ENCODE measurements around the gene PCDHGA2.
A peak's percentile ranks its signal among the peaks of the same experiment; 100 is the strongest.
"Not testable (repeated sequence)": the region's sequence is repeated elsewhere in the genome, so short reads cannot be mapped to it uniquely, and the experiment has no call there.

Gene PCDHGA2

DNA sequence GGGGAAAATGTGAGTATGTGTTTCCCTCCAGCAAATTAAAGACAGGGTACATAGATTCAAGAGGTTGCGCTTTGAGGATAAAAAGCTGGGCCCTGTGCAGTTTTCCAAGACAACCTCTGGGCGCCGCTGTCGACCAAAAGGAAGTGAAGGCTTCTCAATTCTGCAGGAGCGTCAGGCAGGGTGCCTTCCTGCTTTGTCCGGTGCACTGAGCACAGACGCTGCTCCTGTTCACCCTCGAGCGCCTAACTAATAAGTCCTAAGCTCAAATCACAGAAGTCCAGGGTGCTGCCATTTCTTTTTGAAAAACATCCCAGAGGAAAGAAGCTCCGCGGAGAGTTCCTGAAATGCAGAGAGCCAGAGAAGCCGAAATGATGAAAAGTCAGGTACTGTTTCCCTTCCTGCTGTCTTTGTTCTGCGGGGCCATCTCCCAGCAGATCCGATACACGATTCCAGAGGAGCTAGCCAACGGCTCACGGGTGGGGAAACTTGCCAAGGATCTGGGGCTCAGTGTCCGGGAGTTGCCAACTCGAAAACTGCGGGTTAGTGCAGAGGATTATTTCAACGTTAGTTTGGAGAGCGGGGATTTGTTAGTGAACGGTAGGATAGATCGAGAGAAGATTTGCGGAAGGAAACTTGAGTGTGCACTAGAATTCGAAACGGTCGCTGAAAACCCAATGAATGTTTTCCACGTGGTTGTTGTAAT lies 11.5 kb downstream of the PCDHGA2 start, which contains the start of gene PCDHGB1:
Gene PCDHGB1 (plus strand): TSS at position 183 of the 703 bp plus-strand sequence. CDS start 162 bp downstream, at position 345.
- DNase-seq (ENCODE audit: low read depth): peak; percentile 42

DNA sequence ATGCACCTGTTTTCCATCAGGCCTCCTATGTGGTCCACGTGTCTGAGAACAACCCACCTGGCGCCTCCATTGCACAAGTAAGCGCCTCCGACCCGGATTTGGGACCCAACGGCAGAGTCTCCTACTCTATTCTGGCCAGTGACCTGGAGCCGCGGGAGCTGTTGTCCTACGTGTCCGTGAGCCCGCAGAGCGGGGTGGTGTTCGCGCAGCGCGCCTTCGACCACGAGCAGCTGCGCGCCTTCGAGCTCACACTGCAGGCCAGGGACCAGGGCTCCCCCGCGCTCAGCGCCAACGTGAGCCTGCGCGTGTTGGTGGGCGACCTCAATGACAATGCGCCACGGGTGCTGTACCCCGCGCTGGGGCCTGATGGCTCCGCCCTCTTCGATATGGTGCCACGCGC lies 13.0 kb downstream of the PCDHGA2 start:
- no peak for DNase-seq (ENCODE audit: low read depth)

- no peak for DNase-seq (ENCODE audit: low read depth)
Measured at GRCh38 chr5:141354900-141355469, 16.4 kb downstream of the PCDHGA2 start, which contains the start of gene PCDHGA4. Gene PCDHGA4, plus strand, starts transcription at chr5:141355021. Its CDS starts 87 bp downstream, at chr5:141355108.

GRCh38 chr5:141355641-141356040 lies 17.1 kb downstream of the PCDHGA2 start:
- DNase-seq (ENCODE audit: low read depth): no peak

DNA sequence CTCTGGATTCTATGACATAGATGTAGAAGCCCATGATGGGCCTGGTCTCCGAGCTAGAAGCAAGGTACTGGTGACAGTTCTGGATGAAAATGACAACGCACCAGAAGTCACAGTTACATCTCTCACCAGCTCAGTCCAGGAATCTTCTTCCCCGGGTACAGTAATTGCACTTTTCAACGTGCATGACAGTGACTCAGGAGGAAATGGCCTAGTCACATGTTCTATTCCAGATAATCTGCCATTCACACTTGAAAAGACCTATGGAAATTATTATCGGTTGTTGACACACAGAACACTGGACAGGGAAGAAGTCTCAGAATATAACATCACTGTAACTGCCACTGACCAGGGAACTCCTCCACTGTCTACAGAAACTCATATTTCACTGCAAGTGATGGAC lies 17.6 kb downstream of the PCDHGA2 start:
- no peak for DNase-seq (ENCODE audit: low read depth)

DNA sequence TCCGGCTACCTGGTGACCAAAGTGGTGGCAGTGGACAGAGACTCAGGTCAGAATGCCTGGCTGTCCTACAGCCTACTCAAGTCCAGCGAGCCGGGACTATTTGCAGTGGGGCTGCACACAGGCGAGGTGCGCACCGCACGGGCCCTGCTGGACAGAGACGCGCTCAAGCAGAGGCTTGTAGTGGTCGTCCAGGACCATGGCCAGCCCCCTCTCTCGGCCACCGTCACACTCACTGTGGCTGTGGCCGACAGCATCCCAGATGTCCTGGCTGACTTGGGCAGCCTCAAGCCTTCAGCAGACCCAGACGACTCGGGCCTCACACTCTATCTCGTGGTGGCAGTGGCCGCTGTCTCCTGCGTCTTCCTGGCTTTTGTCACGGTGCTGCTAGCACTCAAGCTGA lies 18.4 kb downstream of the PCDHGA2 start:
- DNase-seq (ENCODE audit: low read depth): no peak

- no peak for DNase-seq (ENCODE audit: low read depth)
Measured at GRCh38 chr5:141359790-141360426, 21.3 kb downstream of the PCDHGA2 start, which contains the start of gene PCDHGB2. Gene PCDHGB2, plus strand, starts transcription at chr5:141359994. Its CDS starts 142 bp downstream, at chr5:141360136.

DNA sequence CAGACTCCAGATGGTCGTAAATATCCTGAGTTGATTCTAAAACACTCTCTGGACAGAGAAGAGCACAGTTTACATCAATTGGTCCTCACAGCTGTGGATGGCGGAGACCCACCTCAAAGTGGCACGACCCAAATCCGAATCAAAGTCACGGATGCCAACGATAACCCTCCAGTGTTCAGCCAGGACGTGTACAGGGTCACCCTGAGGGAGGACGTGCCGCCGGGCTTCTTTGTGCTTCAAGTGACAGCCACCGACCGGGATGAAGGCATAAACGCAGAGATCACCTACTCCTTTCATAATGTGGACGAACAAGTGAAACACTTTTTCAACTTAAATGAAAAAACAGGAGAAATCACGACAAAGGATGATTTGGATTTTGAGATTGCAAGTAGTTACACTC lies 22.1 kb downstream of the PCDHGA2 start:
- DNase-seq (ENCODE audit: low read depth): no peak

GRCh38 chr5:141362719-141363118 lies 24.2 kb downstream of the PCDHGA2 start:
- DNase-seq (ENCODE audit: low read depth): no peak

- DNase-seq (ENCODE audit: low read depth): no peak
Measured at GRCh38 chr5:141363952-141364660, 25.5 kb downstream of the PCDHGA2 start, which contains the start of gene PCDHGA5. Gene PCDHGA5, plus strand, starts transcription at chr5:141364162. Its CDS starts 169 bp downstream, at chr5:141364331.

DNA sequence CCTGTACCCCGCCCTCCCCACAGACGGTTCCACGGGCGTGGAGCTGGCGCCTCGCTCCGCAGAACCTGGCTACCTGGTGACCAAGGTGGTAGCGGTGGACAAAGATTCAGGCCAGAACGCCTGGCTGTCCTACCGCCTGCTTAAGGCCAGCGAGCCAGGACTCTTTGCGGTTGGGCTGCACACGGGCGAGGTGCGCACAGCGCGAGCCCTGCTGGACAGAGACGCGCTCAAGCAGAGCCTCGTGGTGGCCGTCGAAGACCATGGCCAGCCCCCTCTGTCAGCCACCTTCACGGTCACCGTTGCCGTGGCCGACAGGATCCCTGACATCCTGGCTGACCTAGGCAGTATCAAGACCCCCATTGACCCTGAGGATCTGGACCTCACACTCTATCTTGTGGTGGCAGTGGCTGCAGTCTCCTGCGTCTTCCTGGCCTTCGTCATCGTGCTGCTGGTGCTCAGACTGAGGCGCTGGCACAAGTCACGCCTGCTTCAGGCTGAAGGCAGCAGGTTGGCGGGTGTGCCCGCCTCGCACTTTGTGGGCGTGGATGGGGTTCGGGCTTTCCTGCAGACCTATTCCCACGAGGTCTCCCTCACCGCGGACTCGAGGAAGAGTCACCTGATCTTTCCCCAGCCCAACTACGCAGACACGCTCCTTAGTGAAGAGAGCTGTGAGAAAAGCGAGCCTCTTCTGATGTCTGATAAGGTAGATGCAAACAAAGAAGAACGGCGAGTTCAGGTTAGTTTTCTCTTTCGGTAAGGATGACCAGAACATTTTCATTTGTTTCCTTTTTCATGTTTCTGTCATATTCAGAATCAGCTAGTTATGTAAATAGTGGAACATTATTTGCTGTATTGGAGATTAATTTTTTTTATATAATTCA lies 27.7 kb downstream of the PCDHGA2 start:
- no peak for DNase-seq (ENCODE audit: low read depth)

- no peak for DNase-seq (ENCODE audit: low read depth)
Measured at GRCh38 chr5:141369994-141370848, 31.7 kb downstream of the PCDHGA2 start, which contains the start of gene PCDHGB3. Gene PCDHGB3, plus strand, starts transcription at chr5:141370242. Its CDS starts 153 bp downstream, at chr5:141370395.

GRCh38 chr5:141371572-141372475 lies 33.3 kb downstream of the PCDHGA2 start:
- no peak for DNase-seq (ENCODE audit: low read depth)

- DNase-seq (ENCODE audit: low read depth): no peak
Measured at GRCh38 chr5:141373673-141374317, 35.2 kb downstream of the PCDHGA2 start, which contains the start of gene PCDHGA6. Gene PCDHGA6, plus strand, starts transcription at chr5:141373891. Its CDS starts 193 bp downstream, at chr5:141374084.

- no peak for DNase-seq (ENCODE audit: low read depth)
Measured at GRCh38 chr5:141374627-141375026, 36.1 kb downstream of the PCDHGA2 start.

DNA sequence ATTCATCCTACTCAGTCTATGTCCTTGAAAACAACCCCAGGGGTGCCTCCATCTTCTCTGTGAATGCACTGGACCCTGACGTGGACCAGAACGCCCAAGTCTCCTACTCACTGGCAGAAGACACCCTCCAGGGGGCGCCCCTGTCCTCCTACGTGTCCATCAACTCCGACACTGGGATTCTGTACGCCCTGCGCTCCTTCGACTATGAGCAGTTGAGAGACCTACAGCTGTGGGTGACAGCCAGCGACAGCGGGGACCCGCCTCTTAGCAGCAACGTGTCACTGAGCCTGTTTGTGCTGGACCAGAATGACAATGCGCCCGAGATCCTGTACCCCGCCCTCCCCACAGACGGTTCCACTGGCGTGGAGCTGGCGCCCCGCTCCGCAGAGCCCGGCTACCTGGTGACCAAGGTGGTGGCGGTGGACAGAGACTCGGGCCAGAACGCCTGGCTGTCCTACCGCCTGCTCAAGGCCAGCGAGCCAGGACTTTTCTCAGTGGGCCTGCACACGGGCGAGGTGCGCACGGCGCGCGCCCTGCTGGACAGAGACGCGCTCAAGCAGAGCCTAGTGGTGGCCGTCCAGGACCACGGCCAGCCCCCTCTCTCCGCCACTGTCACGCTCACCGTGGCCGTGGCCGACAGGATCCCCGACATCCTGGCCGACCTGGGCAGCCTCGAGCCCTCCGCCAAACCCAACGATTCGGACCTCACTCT lies 37.0 kb downstream of the PCDHGA2 start:
- DNase-seq (ENCODE audit: low read depth): not testable (repeated sequence)

- DNase-seq (ENCODE audit: low read depth): no peak
Measured at GRCh38 chr5:141382469-141383294, 44.1 kb downstream of the PCDHGA2 start, which contains the start of gene PCDHGA7. Gene PCDHGA7, plus strand, starts transcription at chr5:141382742. Its CDS starts 158 bp downstream, at chr5:141382900.
